ENCODE data around the gene OR4D1.

Gene OR4D1

DNA sequence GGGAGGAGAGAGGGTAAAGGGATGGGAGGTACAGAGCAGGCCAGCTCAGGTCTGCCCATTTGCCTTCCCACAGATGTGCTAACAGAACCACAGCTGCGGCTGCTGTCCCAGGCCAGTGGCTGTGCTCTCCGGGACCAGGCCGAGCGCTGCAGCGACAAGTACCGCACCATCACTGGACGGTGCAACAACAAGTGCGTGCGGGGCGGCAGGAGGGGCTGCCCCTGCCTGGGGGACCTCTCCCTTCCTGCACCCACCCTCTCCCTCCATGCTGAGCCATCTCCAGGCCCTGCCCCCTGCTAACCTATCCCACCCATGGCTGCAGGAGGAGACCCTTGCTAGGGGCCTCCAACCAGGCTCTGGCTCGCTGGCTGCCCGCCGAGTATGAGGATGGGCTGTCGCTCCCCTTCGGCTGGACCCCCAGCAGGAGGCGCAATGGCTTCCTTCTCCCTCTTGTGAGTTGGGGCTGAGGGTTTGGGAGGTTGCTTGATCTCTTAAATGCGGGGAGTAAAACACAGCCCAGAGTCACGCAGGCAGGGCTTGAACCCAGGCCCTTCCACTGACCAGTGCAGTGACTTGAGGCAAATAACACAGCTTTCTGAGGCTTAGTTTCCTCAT lies 45.6 kb downstream of the OR4D1 start:
- no peak for DNase-seq (ENCODE audit: low spot score)

DNA sequence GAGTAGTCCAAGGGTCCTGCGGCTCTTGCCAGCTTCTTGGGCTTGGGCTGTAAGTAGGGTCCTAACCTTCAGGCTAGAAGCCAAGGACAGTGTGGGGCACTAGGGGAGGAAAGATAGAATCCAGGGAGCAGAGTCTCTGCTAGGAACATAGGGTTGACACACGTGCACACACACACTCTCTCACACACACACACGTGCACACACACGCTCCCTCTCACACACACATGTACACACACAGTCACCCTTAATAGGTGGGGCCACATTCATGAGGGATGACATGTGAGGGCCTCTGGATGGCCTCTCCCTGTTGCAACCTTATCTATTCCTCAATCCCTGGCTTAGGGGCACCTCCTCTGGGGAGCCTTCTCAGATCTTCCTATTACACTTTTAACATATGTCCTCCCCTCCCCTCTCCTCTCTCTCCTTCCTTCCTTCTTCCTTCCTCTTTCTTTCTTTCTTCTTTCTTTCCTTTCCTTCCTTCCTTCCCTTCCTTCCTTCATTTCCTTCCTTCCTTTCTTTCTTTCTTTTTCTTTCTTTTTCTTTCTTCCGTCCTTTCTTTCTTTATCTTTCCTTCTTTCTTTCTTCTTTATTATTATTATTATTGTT lies 47.4 kb downstream of the OR4D1 start:
- DNase-seq (ENCODE audit: low spot score) = no peak

DNA sequence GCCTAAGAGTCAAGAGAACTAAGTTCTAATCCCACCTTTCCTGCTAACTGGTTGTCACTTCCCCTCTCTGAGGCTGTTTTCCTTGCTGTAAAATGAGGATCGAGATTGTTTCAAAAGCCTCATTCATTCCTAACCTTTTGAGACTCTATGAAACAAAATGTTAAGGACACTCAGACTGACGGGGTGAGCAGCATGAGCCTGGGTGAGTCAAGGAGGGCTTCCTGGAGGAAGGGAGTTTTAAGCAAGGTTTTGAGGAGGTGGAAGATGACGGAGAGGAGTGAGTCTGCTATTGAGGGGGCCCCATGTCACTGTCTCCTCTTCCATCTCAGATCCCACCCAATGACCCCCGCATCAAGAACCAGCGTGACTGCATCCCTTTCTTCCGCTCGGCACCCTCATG lies 48.4 kb downstream of the OR4D1 start:
- no peak for DNase-seq (ENCODE audit: low spot score)

DNA sequence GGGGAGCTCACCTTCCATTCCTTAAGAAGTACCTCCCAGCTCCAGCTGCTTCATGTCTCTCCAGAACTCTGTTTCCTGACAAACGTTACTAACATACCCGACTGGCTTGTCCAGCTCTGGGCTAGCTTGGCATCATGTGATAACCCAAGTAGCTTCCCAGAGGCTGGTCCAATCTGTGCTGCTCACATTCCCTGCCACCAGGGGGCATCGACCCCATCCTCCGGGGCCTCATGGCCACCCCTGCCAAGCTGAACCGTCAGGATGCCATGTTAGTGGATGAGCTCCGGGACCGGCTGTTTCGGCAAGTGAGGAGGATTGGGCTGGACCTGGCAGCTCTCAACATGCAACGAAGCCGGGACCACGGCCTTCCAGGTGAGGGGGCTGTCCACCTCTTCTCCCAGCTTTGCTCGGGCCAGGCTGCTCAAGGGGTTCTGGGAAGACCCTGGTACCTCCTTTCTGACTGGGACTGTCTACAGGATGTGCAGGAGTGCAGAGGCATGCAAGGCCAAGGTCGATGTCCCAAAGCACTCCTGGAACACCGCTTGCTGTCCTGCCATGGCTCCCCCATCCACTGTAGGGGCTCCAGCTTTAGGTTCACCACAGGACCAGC lies 51.9 kb downstream of the OR4D1 start:
- DNase-seq (ENCODE audit: low spot score) = peak; percentile 61

GRCh38 chr17:58202859-58203258 lies 54.7 kb downstream of the OR4D1 start:
- no peak for DNase-seq (ENCODE audit: low spot score)

DNA sequence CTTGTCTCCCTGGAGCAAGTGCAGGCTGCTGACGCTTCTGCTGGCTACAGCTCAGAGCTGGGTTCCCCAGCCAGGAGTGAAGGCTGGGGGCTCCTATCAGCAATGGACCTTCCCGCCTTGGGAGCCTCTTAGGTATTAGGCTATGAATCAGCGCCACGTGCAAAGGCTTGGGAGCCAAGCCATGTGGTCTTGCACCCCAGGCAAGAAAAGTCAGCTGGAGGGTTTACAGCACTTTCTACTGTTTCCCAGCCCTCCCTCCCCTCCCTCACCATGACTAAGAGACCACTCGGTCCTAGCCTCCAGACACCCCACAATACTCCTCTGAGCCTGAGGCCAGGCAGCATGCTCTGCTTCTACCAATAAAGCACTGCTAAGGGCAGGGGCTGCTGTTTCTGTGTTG lies 56.6 kb downstream of the OR4D1 start:
- no peak for DNase-seq (ENCODE audit: low spot score)

GRCh38 chr17:58205936-58206335 lies 57.8 kb downstream of the OR4D1 start:
- DNase-seq (ENCODE audit: low spot score) = no peak

GRCh38 chr17:58207451-58207850 lies 59.3 kb downstream of the OR4D1 start:
- DNase-seq (ENCODE audit: low spot score) = no peak

DNA sequence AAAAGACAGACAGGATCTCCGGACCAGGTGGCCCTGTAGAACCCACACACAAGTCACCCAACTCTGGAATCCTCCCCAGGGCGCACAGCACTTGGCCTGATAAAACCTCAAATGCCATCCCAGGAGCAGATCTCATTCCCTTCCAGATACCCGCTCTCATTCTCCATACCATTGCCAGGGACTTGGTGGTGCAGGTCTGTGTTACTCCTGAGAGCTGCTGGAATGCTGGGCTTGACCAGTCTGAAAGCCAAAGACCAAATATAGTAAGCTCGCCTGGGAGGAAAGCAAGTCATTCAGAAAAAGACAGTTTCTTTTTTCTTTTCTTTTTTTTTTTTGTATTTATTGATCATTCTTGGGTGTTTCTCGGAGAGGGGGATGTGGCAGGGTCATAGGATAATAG lies 60.2 kb downstream of the OR4D1 start:
- DNase-seq (ENCODE audit: low spot score) = no peak
